Neural crest cell (in vitro differentiated cells): ENCODE measurements around the gene SLC46A3. TPM values are rescaled to one million over a fixed set of nuclear protein-coding genes. Genes with fewer than 3 reads are reported as not detected.

Source experiments
- DNase-seq: peaks from one replicate; pipeline ENCODE4 v3.0.0; 2021; ENCODE audit warnings: low read depth, mixed read lengths, low spot score
- H3K27ac Mint-ChIP-seq: one replicate; pipeline ENCODE4 v1.8.0; 2021; ENCODE audit warnings: mild to moderate bottlenecking, mixed read lengths; ENCODE audit not compliant: unreplicated experiment
- H3K27me3 Mint-ChIP-seq: 2 replicates; pipeline ENCODE4 v1.8.0; 2021; ENCODE audit warnings: low read depth, mild to moderate bottlenecking, mixed read lengths
- H3K36me3 Mint-ChIP-seq: 2 replicates; pipeline ENCODE4 v1.8.0; 2021; ENCODE audit warnings: low read depth, mild to moderate bottlenecking, mixed read lengths
- H3K4me1 Mint-ChIP-seq: 2 replicates; pipeline ENCODE4 v1.8.0; 2021; ENCODE audit warnings: mixed read lengths
- H3K4me3 Mint-ChIP-seq: one replicate; pipeline ENCODE4 v1.8.0; 2021; ENCODE audit warnings: mild to moderate bottlenecking, mixed read lengths
- H3K9me3 Mint-ChIP-seq: 2 replicates; pipeline ENCODE4 v1.8.0; 2021; ENCODE audit warnings: mixed read lengths
- long read RNA-seq: library from polyadenylated mRNA; unstranded; transcript quantifications from one replicate; pipeline ENCODE4 v2.0.0, GENCODE V29; 2020
- total RNA-seq: library from RNA; stranded (reverse); gene quantifications from 2 replicates; pipeline ENCODE4 v1.2.1, GENCODE V29; 2021
- TF ChIP-seq, protein P1 (sequence below): fragments of 200-600 bp; sonication (generic); conservative IDR thresholded peaks from 2 replicates; pipeline ENCODE4 v1.5.0; 2021; ENCODE audit warnings: antibody characterized with exemption, mild to moderate bottlenecking

The SLC46A3 gene, protein sequence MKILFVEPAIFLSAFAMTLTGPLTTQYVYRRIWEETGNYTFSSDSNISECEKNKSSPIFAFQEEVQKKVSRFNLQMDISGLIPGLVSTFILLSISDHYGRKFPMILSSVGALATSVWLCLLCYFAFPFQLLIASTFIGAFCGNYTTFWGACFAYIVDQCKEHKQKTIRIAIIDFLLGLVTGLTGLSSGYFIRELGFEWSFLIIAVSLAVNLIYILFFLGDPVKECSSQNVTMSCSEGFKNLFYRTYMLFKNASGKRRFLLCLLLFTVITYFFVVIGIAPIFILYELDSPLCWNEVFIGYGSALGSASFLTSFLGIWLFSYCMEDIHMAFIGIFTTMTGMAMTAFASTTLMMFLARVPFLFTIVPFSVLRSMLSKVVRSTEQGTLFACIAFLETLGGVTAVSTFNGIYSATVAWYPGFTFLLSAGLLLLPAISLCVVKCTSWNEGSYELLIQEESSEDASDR
- 0.75 and 0.82 TPM in 2 replicates for total RNA-seq
- long read RNA-seq = 0 reads

DNA sequence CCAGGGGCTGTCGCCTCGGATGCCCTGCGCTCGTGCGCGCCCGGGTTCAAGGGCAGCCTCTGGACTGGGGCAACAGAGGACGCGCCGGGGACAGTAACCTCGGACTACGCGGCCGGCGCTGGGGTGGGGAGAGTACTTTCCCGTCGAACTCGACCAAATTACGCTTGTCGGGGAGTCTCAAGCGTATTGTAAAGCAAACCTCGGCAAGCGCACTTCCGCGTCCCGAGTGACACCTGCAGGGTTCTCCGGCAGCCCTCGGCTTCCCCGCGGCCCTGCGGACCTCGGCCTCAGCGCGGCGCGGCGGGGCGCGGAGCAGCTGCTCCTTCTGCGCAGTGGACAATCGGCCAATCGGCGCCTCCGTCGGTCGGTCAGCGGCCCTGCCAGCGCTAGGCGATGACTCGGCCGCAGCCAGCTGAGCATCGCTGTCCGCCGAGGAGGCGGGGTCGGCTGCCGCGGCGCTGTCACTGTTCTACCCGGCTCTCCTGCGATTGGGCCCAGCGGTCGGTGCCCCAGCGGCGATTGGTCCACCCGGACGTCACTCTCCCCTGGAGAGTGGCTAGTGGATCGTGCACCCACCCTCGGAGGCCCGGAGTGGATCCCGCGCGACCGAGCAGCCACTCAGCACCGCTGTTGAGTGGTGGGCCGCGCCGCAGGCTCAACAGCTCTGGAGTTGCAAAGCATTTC is at the start of gene SLC46A3:
SLC46A3 (minus strand) TSS at position 428 of the 684 bp plus-strand sequence. CDS start 972 bp downstream, outside the sequence.
- no peaks in the 10 kb centered on the region for H3K36me3 Mint-ChIP-seq
- H3K9me3 Mint-ChIP-seq = no peaks in the 10 kb centered on the region
- H3K27me3 Mint-ChIP-seq = peaks cover 49% of the 10 kb centered on the region
- H3K4me3 Mint-ChIP-seq = peak within 1 kb of the TSS; percentile 95
- no peak within 1 kb of the TSS for H3K27ac Mint-ChIP-seq
- peaks cover 16% of the 10 kb centered on the region for H3K4me1 Mint-ChIP-seq
- peak; percentile 95 for DNase-seq
- TF ChIP-seq, protein P1, sequence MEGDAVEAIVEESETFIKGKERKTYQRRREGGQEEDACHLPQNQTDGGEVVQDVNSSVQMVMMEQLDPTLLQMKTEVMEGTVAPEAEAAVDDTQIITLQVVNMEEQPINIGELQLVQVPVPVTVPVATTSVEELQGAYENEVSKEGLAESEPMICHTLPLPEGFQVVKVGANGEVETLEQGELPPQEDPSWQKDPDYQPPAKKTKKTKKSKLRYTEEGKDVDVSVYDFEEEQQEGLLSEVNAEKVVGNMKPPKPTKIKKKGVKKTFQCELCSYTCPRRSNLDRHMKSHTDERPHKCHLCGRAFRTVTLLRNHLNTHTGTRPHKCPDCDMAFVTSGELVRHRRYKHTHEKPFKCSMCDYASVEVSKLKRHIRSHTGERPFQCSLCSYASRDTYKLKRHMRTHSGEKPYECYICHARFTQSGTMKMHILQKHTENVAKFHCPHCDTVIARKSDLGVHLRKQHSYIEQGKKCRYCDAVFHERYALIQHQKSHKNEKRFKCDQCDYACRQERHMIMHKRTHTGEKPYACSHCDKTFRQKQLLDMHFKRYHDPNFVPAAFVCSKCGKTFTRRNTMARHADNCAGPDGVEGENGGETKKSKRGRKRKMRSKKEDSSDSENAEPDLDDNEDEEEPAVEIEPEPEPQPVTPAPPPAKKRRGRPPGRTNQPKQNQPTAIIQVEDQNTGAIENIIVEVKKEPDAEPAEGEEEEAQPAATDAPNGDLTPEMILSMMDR = peak; percentile 36

DNA sequence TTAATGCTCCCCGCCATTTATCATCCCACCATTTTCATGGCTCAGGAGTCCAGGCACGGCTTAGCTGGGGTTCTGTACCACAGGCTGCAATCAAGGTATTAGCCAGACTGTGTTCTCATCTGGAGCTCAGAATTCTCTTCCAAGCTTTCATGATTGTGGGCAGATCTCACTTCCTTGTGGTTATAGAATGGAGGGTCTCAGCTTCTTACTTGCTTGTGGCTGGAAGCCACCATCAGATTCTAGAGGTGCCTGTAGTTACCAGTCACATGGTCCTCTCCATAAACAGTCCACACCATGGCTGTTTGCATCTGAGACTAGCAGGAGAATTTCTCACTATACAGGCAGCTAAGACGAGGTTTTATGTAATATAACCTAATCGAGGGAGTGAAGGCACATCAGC is 45.1 kb upstream of the SLC46A3 start:
- Mint-ChIP-seq H3K36me3 (peaks cover 2% of the 10 kb centered on the region), H3K27ac (no peak overlapping the region), H3K4me3 (no peak overlapping the region), H3K27me3 (no peaks in the 10 kb centered on the region), H3K9me3 (peaks cover 9% of the 10 kb centered on the region), H3K4me1 (no peaks in the 10 kb centered on the region)
- TF ChIP-seq, protein P1 = no peak
- DNase-seq = no peak

DNA sequence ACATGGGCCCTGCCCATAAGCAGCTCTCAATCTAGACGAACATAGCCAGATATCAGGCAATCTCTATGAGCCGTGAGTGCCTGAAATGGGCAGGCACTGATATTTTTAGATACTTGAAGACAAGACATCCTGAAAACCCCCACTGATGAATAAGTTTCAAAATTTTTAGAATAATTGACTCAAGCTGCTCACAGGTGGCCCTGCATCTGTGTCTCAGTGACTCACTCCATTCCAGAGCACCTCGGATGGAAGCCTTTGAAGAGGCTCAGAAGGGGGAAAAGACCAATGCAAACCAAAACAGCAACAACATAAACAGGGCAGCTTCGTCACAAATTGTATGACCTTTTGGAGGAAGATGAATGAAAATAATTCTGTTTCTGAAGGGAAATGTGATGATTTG is 42.8 kb upstream of the SLC46A3 start:
- Mint-ChIP-seq H3K36me3 (peaks cover 4% of the 10 kb centered on the region), H3K4me1 (no peaks in the 10 kb centered on the region), H3K9me3 (peaks cover 3% of the 10 kb centered on the region), H3K27ac (no peak overlapping the region), H3K4me3 (no peak overlapping the region), H3K27me3 (no peaks in the 10 kb centered on the region)
- DNase-seq = no peak
- TF ChIP-seq, protein P1 = no peak

DNA sequence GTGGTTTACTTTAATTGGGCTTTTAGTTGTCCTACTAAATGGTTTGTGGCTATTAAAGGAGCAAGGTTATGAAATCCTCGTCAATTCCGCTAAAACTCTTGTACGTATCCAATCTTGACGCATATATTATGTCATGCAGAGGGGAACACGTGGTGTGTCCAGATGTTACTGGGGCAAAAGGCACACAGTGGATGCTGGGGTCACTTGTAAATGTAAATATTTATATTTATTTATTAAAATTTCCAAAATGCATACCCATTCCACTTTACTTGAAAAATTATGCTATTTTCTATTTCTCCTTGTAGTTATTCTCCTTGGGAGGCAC is 36.7 kb upstream of the SLC46A3 start:
- H3K4me3 Mint-ChIP-seq = no peak overlapping the region
- TF ChIP-seq, protein P1 = no peak
- H3K9me3 Mint-ChIP-seq = peaks cover 6% of the 10 kb centered on the region
- no peak overlapping the region for H3K27ac Mint-ChIP-seq
- no peak for DNase-seq
- no peaks in the 10 kb centered on the region for H3K27me3 Mint-ChIP-seq
- H3K4me1 Mint-ChIP-seq = peaks cover 19% of the 10 kb centered on the region
- peaks cover 7% of the 10 kb centered on the region for H3K36me3 Mint-ChIP-seq

DNA sequence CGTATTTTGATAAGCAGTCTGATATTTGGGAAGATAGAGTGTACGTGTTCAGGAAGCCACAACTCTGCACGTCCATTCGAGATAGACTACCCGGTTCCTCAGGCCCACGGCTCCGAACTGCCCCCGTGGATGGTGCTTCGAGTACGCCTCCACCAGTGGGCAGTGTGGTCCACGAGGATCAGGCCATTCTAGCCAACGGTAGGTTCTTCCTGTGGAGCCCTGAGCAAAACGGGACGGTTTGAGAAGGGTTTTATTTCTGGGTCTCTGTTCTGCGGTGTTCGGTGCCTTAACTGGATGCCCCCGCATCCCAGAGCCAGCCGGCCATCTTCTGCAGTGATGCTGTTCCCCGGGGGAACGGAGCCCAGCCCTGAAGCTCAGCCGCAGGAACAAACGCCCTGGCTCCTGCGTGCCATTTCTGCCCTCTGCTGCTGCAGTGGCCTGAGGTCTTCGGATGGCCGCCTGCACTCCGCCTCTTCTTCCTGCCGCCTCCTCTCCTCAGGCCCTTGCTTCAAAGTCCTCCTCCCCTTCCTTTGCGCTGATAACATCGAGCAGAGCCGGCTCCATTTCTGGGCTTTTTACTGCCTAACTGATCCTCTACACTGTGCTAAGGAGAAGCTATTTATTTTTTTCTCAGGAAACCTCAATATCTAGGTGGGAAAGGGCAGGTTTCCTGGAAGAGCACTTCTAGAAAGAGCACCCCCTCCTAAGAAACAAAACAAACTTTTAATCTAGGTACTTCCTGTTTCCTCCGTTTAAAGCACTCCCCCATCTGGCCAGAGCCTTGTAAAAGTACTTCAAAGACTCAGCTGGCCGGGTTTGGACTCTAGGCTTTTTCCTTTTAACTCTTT is 36.2 kb upstream of the SLC46A3 start:
- peak overlapping the region; percentile 84 for H3K27ac Mint-ChIP-seq
- no peaks in the 10 kb centered on the region for H3K27me3 Mint-ChIP-seq
- H3K9me3 Mint-ChIP-seq = peaks cover 6% of the 10 kb centered on the region
- peaks cover 19% of the 10 kb centered on the region for H3K4me1 Mint-ChIP-seq
- no peak for DNase-seq
- H3K36me3 Mint-ChIP-seq = peaks cover 7% of the 10 kb centered on the region
- TF ChIP-seq, protein P1 = no peak
- no peak overlapping the region for H3K4me3 Mint-ChIP-seq
